Smooth muscle cell of the brain vasculature (primary cell): ENCODE data around the gene POLE3.
"Not testable (repeated sequence)": the region's sequence is repeated elsewhere in the genome, so short reads cannot be mapped to it uniquely, and the experiment has no call there.

Source experiments
- DNase-seq: peaks from one replicate; pipeline ENCODE4 v3.0.0-alpha.2; 2012; ENCODE audit warnings: low read depth, low spot score

Gene POLE3

DNA sequence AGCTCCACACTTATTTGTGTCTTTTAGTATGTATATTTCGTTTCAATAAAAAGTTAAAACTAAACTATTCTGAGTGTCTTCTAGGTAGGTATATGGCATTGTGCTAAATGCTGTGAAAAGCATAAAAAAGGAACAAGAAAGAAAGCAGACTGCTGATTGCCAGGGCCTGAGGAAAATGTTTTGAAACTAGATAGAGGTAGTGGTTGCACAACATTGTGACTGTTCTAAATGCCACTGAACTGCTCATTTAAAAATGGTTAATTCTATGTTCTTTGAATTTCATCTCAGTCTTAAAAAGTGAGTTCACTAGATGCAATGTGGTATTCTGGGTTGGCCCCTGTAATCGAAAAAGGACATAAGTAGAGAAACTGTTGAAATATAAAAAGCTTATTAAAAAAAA is 6.8 kb downstream of the POLE3 start:
- no peak for DNase-seq

DNA sequence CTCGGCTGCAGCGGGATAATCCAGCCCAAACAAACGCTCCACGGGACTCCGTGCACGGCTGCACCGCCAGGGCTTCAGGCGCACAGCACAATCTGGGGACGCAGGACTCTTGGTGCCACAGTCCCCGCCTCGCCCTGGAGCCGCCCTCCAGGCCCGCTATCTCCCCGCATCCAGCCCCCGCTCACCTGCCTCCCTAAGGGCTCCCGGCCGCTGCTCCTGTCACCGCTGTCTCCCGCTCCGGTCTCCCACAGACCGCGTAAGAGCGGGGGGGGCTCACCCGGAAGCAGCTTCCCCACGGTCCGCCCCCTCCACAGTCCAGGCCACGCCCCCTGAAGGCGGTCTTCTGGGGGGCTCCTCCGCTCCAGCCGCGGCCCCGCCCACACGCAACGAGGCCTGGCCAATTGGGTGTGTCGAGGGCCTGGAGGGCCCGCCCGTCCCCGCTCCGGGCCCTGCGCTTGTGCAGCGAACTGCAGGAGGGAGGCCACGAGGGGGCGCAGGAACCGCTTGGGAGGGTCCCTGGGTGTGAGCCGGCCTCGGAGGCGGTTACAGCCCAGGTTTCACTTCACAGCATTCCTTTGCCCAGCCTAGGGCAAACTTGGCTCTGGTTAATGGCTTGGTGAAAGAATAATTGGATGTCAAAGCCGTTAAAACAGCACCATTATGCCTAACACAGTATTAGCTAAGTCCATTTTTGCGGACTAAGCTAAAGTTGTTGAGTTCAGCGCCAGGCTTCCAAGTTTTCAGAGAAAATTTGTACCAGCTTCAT is 9.3 kb downstream of the POLE3 start, which contains the start of gene ALAD:
Gene ALAD, minus strand, starts transcription at position 258 of the 766 bp plus-strand sequence. CDS start 7,725 bp downstream, outside the sequence.
- peak; percentile 98 for DNase-seq

DNA sequence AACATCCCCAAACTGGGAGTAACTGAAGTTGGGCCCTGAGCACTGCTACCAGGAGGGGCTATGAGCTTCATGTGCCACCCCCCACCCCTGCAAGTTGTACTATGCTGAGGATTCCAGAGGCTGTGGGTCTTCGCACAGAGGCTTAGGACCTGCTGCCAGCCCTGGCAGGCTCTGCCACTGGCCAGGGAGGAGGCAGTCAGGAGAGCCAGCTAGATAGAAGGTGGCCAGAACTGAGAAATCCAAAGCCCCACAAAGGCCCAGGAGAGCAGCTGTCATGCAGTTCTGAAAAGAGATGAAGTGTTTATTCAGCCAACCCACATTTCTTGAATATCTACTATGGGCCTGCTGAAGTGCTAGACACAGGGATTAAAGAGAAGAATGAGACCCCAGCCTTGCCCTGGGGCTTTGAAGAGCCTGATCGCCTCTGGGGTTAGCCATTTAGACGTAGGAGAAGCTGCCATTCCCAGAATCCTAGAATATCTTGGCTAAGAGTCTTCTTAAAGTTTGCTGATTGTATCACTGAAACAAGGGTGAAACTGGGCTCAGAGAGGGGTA is 10.8 kb downstream of the POLE3 start:
- no peak for DNase-seq

DNA sequence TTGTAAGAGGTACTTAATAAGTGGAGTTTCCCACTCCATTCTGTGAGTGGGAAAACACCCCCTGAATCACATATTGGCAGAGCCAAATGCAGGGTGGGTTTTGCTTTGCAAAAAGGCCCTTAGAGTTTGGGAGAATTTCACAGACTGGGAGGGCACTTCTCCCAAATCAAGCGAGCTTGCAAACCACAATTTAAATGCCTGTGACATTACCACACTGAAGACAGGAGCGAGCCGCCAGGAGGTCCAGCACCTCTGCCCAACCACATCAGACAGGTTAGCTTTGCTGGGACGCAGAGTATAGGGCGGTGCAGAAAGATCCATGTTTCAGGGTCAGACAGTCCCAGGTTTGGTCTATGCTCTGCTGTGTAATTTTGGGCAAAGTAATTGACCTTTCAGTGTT is 11.7 kb downstream of the POLE3 start:
- DNase-seq, result no peak

DNA sequence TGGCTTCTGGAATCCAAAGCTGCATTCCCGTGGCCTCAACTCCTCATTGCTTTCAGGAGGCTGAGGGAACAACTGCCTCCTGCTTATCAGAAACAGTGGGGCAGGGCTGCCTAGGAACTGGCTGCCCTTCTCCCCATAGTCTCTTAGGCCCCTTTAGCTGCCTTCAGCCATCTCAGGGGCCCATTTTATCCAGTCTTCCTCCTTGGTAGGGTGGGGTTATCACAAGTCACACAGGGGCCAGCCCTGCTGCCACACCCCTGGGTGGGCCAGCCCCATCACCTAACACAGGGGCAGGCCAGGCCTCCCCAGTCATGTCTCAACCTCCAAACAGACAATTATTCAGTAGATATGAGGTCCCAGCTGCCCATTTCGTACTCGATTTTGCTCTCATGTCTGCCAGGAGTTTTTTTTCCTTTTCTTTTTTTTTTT is 13.3 kb downstream of the POLE3 start:
- DNase-seq, result no peak

DNA sequence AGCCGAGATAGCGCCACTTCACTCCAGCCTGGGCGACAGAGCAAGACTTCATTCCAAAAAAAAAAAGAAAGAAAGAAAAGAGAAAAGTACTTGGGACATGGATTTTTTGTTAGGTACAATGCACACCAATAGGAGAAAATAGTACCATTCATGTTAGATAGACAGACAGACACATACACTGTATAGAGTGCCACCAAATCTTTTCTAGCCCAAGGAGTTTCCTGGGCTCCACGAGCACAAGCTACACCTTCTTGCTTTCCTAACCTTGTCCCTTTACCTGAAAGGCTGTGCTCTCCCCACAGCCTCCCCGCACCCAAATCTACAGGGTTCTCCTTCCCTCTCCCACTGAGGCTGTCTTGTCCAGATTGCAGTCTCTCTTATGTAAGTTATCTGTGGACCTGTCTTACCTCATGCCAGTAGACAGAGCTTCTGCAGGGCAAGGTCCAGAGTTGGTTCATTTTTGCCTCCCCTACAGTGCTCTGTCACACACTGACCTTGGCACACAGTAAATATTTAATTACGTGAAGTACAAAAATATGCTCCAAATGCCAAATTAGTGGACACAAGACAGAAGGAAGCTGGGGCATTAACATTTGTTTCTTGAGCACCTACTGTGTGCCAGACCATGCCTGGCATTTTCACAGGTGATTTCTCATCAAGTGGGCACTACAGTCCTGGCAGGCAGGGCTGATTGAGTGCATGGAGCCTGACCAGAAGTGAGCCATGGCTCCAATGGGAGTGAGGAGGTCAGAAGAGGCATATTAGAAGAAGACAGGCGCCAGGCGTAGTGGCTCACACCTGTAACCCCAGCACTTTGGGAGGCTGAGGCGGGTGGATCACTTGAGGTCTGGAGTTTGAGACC is 15.2 kb downstream of the POLE3 start:
- DNase-seq, result no peak

DNA sequence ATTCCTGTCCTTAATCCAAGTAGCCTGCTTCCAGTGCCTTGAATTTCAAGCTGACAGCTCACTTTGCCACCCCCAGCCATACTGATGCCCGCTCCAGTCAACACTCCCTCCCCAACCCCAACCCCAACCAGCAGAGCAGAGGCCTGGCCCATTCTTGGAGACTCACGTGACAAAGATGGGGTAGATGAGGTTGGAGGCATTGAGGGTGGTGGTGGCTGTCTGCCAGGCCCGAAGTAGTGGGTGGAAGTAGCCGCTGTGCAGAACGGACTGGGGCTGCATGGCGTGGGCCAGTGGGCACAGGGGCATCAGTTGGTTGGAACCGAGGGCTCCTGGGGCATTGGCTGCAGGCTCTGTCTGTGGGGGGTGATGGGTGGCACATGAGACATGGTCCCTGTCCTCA is 17.2 kb downstream of the POLE3 start:
- DNase-seq, result no peak

DNA sequence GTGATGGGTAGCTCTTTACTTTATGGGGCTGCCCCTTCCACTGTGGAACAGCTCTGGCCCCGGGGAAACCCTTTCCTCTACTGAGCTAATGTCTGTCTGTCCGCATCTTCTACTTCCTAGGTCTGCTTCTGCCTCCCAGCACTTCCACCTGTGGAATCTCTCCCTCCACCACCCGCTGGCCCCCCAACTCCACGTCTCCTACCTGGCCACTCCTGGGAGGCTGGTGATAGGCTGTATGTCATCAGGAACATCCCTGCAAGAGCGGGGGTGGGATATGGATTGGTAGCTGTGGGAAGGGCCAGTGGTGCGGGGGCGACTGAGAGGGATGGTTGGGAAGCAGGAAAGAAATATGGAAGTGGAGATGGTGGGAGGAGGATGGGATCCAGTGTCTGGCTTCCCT is 18.6 kb downstream of the POLE3 start:
- DNase-seq, result no peak

DNA sequence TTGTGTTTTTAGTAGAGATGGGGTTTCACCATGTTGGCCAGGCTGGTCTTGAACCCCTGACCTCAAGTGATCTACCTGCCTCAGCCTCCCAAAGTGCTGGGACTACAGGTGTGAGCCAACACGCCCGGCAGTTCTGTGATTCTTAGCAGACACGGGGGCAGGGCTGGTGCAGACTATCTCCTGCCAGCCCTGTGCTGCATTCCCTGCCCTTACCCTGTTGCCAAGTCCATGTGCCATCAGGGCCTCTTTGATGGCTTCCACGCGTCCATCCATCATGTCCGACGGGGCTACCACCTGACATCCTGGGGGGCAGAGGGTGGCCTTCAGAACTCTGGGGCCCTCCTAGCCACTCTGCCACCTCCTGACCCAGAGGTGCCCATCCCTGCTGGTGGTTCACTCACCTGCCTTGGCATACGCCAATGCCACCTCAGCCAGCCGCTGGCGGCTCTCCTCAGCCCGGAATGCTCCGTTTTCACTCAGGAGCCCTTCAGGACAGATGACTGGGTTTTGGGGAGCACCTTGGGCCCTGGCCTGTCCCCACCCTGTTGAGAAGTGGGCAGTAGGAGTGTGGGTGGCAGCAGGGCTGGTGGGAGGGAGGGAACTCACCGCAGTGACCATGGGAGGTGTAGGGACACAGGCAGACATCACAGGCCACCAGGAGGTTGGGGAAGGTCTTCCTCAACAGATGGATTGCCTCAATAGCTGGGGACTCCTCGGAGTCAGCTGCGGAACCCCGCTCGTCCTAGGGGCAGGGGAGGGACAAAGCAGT is 20.1 kb downstream of the POLE3 start:
- no peak for DNase-seq

DNA sequence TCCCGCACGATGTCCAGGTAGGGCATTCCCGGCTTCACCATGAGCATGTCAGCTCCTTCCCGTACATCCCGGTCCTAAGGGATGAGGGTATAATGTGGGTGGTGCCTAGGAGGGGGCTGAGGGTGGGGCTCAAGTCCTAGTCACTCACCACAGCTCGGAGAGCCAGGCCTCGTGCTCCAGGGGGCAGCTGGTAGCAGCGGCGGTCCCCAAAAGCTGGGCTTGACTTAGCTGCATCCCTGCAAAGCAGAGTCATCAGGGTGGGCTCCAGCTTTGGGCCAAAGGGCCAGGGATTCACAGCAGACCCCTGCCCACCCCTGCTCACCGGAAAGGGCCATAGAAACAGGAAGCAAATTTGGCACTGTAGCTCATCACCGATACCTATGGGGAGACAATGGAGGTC is 21.0 kb downstream of the POLE3 start:
- no peak for DNase-seq

DNA sequence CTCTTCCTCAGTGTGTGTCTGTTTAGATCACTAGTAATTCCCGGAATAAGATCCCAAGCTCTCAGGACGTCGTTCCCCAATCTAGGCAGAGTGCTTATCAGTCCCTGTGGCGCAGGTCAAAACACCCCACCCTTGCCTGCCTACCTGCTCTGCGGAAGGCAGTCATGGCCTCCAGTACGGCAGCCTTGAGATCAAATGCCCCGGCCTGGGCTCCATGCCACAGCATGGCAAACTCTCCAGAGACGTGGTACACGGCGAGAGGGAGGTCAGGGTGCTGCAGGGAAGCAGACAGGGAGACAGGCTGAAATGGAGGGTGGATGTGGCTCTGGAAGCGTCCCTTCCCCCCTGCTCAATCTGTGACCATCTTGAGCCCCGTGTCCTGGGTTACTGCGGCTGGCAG is 21.6 kb downstream of the POLE3 start:
- no peak for DNase-seq

DNA sequence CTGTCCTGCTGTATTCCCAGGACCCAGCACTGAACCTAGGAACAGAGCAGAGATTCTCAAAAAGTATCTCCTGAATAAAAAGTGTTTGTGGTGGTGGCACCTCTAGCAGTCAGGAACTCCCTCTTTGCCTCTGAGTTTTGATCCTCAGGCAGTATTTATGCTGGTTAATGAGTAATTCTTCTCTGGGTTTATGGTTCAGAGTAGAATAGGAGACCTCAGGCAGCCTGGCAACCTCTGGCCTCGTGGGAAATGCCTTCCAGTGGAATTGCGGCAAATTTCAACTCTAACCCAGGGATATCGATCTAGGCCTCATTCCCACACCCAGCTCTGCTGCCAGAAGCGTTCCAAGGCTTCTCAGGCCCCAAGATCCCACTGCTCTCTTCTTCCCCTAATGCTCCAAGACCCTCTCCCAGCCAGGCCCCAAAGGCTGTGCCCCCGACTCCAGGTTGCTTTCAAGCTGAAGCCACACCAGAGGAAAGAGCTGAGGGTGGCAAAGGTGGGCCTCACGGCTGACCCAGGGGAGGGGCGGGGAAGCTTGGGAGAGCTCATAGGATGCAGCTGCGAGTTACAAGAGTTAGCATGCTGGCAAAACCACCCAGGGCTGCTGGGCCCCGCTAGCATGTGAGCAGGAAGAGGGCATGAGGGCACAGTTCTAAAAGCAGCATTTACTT is 22.8 kb downstream of the POLE3 start:
- no peak for DNase-seq

DNA sequence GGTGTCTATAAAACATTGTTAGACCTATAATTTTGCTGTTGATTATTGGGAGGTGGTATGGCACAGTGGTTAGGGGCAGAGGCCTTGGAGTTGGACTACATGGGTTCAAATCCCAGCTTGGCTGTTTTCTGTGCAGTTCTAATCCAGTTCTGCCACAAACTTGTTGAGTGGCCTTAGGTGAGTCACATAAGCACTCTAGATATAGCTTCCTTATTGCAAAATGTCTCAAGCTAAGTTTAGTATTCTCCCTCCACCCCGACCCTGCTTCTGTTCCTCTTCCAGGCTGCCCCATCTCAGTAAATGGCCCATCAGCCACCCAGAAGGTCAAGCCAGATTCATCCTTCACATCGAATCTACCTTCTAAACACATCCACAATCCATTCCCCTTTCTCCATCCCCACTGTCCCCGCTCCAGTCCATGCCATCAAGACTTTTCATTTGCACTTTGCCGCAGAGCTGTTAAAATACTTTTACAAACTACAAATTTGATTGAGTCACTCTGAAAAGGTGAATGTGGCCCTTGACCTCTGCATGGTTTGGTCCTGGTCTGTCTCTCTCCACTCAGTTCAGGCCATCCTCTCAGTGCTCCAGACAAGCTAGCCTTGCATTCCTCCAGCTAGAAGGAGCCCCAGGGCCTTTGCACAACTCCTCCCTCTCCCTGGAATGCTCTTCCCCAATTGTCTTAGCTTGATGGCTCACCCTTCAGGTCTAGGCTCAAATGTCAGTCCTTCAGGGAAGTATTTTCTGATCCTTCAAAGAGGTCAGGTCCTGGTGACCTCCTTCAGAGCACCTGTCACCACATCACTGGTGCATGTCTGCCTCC is 23.7 kb downstream of the POLE3 start:
- DNase-seq, result no peak

DNA sequence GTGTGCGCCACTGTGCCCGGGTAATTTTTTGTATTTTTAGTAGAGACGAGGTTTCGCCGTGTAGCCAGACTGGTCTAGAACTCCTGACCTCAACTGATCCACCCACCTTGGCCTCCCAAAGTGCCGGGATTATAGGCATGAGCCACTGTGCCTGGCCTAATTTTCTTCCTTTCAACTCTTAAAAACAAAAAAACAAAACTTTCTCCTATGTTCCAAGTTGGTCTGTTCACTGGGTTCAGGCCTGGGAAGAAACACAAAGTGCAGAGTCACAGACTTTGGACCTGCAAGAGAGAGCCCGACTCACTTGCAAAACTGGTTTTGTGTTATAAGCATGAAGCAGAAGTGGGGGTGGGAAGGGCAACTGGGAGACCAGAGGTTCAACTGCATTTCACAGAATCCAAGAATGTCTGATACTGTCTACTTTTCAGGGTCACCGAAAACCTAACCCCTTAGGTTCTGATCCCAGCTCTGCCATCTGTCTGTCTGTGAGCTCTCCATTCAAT is 28.5 kb downstream of the POLE3 start:
- DNase-seq, result no peak

DNA sequence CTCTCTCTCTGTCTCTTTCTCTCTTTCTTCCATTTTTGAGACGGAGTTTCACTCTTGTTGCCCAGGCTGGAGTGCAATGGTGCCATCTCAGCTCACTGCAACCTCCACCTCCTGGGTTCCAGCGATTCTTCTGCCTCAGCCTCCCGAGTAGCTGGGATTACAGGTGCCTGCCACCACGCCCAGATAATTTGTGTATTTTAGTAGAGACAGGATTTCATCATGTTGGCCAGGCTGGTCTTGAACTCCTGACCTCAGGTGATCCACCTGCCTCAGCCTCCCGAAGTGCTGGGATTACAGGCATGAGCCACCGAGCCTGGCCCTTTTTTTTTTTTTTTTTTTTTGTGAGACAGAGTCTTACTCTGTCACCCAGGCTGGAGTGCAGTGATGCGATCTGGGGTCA is 29.0 kb downstream of the POLE3 start:
- not testable (repeated sequence) for DNase-seq

DNA sequence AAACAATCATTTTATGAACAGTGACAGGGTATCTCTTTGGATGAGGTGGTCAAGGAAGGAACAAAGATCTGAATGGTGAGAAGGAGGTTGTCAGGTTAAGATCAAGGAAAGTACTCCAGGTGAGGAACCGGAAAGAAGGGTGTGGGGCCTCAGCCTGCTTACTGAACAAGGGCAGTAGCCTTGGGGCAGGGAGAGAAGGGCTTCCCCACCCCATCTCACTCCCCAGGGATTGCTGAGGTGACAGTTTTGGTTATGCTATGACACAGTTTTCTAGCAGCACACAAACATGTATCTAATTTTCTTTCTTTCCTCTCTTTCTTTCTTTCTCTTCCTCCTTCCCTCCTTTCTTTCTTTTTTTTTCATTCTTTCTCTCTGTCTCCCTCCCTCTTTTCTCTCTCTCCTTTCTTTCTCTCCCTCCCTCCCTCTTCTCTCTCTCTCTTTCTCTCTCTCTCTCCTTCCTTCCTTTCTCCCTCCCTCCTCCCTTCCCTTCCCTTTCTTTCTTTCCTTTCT is 29.6 kb downstream of the POLE3 start:
- no peak for DNase-seq

DNA sequence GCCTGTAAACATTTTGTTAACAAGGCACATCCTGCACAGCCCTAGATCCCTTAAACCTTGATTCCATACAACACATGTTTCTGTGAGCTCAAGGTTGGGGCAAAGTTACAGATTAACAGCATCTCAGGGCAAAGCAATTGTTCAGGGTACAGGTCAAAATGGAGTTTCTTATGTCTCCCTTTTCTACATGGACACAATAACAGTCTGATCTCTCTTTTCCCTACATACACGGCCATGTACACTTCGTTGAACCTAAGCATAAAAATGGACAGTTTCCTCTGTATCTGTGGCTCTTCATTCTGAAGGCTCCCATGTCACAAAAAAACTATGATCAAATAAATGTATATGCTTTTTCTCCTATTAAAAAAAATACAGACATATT is 30.7 kb downstream of the POLE3 start:
- DNase-seq, result not testable (repeated sequence)

DNA sequence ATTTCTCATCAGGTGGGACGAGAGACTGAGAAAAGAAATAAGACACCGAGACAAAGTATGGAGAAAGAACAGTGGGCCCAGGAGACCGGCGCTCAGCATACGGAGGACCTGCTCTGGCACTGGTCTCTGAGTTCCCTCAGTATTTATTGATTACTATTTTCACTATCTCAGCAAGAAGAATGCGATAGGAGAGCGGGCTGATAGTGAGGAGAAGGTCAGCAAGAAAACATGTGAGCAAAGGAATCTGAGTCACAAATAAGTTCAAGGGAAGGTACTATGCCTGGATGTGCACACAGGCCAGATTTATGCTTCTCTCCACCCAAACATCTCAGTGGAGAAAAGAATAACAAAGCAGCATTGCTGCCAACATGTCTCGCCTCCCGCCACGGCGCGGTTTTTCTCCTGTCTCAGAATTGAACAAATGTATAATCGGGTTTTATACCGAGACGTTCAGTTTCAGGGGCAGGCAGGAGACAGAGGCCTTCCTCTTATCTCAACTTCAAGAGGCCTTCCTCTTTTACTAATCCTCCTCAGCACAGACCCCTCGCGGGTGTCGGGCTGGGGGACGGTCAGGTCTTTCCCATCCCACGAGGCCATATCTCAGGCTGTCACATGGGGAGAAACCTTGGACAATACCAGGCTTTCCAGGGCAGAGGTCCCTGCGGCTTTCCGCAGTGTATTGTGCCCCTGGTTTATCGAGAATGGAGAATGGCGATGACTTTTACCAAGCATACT is 31.2 kb downstream of the POLE3 start:
- DNase-seq, result not testable (repeated sequence)
